HK-2 (cell line): ENCODE data around the gene NACC1.
"Not testable (repeated sequence)": the region's sequence is repeated elsewhere in the genome, so short reads cannot be mapped to it uniquely, and the experiment has no call there.

Experiments used
- DNase-seq: peaks from one replicate; pipeline ENCODE4 v3.0.0-alpha.2; 2018; ENCODE audit not compliant: unreplicated experiment

Gene NACC1

GRCh38 chr19:13146763-13147563 is 28.9 kb downstream of the NACC1 start:
- DNase-seq, result no peak

GRCh38 chr19:13149173-13149627 is 31.1 kb downstream of the NACC1 start:
- not testable (repeated sequence) for DNase-seq

- DNase-seq, result peak; percentile 72
These were observed 31.6 kb downstream of the NACC1 start for GRCh38 chr19:13149628-13150186.

GRCh38 chr19:13150187-13150930 is 32.3 kb downstream of the NACC1 start, which contains the start of the genes IER2 and STX10:
Gene IER2 (plus strand): TSS chr19:13150411. CDS start chr19:13153187, 2,776 bp downstream.
Gene STX10 (minus strand): TSS chr19:13150375. CDS start chr19:13150173, 202 bp downstream.
- DNase-seq, result peak; percentile 93

- DNase-seq, result no peak
These were observed 33.0 kb downstream of the NACC1 start for GRCh38 chr19:13150931-13151604.

GRCh38 chr19:13151605-13152355 is 33.7 kb downstream of the NACC1 start:
- DNase-seq, result peak; percentile 98

GRCh38 chr19:13152356-13152973 is 34.4 kb downstream of the NACC1 start:
- DNase-seq, result no peak

GRCh38 chr19:13152974-13153568 is 35.0 kb downstream of the NACC1 start:
- DNase-seq, result peak; percentile 97

- DNase-seq, result no peak
These were observed 35.6 kb downstream of the NACC1 start for GRCh38 chr19:13153569-13154240.

GRCh38 chr19:13154241-13154778 is 36.2 kb downstream of the NACC1 start:
- DNase-seq, result peak; percentile 87

GRCh38 chr19:13154911-13155471 is 36.9 kb downstream of the NACC1 start:
- peak; percentile 70 for DNase-seq

- peak; percentile 43 for DNase-seq
These were observed 37.7 kb downstream of the NACC1 start for GRCh38 chr19:13155472-13156359.

GRCh38 chr19:13159713-13160112 is 41.6 kb downstream of the NACC1 start:
- no peak for DNase-seq

GRCh38 chr19:13160557-13160956 is 42.5 kb downstream of the NACC1 start:
- no peak for DNase-seq

GRCh38 chr19:13162724-13163608 is 44.9 kb downstream of the NACC1 start:
- peak; percentile 98 for DNase-seq

- DNase-seq, result peak; percentile 98
These were observed 45.7 kb downstream of the NACC1 start for GRCh38 chr19:13163609-13164342.
